NCI-H1105 treated with DMSO at 0.1 percent for 48 hours (cell line): ENCODE measurements around the gene TJP1.
"Not testable (repeated sequence)": the region's sequence is repeated elsewhere in the genome, so short reads cannot be mapped to it uniquely, and the experiment has no call there.

Experiments used
- DNase-seq: peaks from one replicate; lab custom pipeline; 2025; lab: John Stamatoyannopoulos, UW

The TJP1 gene

DNA sequence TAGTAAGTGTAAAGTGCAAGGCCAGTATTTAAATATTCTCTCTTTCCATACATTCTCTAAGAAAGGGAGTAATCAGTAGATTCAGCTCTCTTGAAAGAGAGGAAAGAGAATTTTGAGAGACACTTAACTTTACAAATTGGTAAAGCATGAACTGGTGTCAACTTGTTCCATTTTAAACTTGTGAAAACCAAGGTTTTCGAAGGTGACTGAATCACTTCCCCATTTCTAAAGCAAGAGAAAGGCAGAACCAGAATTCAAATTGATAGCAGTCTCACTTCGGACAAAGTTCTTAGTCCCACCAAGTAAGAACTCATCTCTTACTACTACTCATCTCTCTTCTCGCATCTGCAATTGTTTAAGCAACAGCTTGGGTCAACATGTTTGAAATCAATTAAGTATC is 22.4 kb downstream of the TJP1 start:
- no peak for DNase-seq

GRCh38 chr15:29795610-29796009 is 26.7 kb downstream of the TJP1 start:
- no peak for DNase-seq

DNA sequence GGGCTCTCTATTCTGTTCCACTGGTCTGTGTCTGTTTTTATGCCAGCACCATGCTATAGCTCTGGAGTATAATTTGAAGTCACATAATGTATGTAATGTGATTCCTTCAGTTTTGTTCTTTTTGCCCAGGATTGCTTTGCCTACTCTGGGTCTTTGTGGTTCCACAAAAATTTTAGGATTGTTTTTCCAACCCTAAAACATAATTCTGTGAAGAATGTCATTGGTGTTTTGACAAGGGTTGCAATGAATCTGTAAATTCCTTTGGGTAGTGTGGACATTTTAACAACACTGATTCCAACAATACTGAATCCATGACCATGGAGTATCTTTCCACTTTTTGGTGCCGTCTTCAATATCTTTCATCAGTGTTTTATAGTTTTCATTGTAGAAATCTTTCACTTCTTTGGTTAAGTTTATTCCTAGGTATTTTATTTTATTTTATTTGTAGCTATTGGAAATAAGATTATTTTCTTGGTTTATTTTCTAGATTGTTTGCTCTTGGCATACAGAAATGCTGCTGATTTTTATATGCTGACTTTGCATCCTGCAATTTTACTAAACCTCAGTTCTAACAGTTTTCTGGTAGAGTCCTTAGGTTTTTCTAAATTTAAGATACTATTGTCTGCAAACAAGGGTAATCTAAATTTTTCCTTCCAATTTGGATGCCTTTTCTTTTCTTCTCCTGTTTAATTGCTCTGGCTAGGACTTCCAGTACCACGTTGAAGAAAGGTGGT is 29.7 kb downstream of the TJP1 start:
- no peak for DNase-seq

DNA sequence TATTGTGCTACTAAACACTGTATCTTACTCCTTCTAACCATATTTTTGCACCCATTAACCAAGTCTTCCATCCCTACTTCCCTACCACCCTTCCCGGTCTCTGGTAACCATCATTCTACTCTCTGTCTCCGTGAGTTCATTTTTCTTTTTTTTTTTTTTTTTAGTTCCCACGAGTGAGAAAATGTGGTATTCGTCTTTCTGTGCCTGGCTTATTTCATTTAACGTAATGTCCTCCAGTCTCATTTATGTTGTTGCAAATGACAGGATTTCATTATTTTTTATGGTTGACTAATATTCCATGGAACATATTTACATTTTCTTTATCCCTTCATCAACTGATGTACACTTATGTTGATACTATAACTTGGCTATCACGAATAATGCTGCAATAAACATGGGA is 31.7 kb downstream of the TJP1 start:
- DNase-seq: no peak

DNA sequence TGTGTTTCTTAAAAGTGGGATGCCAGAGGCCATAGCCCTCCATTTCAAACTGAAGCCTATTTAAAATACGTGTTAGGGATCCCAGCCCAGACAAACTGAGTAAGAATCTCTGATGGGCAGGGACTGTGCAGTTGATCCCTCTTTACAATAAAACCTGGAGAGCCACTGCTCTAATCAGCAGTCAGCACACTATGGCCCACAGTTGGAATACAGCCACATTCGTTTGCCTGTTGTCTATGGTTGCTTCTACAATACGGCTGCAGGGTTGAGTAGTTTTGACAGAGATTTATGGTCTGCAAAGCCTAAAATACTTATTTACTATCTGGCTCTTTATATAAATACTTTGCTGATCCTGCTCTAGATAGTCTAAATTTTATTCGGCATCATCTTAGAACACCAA is 32.4 kb downstream of the TJP1 start:
- DNase-seq: no peak

GRCh38 chr15:29788433-29789034 is 33.7 kb downstream of the TJP1 start:
- no peak for DNase-seq

DNA sequence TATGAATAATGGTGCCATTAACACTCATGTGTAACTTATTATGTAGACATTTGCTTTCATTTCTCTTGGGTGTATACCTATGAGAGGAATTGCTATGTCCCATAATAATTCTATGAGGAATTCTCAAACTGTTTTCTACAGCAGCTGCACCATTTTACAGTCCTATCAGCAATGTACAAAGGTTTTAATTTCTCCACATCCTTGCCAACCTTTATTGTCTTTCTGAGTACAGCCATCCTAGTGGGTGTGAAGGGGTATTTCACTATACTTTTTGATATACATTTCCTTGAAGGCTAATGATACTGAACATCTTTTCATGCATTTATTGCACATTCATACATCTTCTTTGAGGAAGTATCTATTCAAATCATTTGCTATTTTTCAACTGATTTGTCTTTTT is 34.5 kb downstream of the TJP1 start:
- no peak for DNase-seq

- DNase-seq: no peak
Measured at GRCh38 chr15:29785642-29786041, 36.6 kb downstream of the TJP1 start.

DNA sequence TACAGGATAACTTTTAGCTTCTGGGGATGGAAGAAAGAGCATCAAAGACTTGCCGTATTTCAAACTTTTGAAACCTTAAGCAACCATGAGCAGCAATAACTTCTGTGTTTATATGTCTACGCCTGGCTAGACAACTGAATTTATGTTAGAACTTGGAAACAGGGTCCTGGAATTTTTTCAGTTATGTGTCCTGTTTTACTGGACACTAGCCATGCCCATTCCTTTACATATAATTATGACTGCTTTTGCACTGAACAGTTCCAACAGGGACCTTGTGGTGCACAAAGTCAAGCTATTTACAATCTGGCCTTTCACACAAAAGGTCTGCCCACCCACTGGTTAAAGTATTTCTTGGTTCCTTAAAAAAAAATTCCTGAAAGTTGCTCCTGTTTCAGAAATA is 37.1 kb downstream of the TJP1 start:
- no peak for DNase-seq

DNA sequence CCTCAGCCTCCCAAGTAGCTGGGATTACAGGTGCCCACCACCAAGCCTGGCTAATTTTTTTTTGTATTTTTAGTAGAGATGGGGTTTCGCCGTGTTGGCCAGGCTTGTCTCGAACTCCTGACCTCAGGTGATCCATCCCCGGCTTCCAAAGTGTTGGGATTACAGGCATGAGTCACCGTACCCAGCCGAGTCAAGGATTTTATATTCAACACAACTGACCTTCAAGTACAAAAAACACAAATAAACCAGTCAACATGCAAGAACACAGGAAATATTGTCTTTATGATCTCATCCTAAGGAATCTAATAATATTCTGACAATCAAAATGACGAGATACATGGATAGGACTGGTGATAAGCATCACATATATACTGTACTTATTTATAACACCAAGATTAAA is 37.9 kb downstream of the TJP1 start:
- DNase-seq: no peak

- DNase-seq: not testable (repeated sequence)
Measured at GRCh38 chr15:29782816-29783215, 39.5 kb downstream of the TJP1 start.

DNA sequence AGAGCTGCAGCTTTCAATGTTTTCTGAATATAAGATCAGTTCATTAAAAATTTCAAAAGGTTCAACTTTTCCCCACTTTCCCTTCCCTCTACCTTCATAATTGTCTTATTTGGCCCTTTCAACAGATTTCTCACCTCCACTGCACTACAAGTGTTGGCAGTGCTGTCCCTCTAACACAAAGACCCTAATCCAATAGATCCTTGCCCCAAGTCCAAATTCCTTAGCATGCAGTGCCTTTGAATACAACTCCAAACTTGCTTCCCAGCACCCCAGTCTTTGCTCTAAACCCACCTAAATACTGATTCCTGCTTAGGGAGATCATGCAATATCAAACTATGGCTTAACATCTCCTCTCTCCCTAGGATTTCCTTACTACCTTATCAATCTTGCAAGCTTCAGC is 43.9 kb downstream of the TJP1 start:
- DNase-seq: no peak

DNA sequence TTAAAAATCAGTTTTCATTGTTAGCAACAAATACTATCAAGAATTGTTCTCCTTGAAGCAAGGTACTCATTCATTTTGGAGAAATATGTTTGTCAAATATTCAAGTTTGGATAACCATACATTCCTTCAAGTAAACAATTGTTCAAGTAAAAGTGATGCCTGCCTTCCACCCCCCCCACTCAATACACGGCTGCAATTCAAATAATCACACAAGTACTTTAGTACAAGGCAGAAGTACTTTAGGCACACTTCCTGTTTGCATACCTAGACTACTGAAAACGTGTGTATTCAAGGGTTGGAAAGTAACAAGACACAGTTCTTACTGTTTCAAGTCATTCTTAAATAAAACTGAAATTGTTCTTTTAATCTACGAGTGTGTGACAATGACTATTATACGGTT is 45.4 kb downstream of the TJP1 start:
- no peak for DNase-seq

DNA sequence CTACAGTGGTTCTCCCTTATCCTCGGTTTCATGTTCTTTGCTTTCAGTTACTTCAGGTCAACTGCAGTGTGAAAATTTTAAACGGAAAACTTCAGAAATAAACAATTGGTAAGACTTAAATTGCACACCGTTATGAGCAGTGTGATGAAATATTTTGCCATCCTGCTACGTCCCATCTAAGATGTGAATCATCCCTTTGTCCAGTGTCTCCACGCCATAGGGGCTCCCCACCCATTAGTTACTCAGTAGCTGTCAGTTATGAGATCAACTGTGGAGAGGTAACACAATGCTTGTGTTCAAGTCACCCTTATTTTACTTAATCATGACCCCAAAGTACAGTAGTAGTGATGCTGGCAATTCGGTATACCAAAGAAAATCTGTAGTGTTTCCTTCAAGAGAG is 47.4 kb downstream of the TJP1 start:
- DNase-seq: no peak

DNA sequence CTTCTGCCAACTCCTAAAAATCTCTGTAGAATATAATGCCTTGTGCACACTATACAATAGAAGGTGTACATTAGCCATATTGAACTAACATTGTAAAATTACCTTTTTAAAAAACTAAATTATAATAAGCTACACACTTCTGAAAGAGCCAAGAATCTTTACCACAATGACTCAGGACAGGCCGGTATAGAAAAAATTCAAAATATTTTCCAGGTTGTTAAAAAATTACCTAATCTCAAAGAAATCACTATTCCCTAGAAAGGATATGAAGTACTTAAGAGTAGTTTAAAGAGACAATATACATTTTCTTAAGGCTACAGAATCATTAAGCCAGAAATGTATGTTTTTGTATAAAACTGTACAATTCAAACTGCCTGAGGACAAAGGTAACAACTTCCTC is 48.5 kb downstream of the TJP1 start:
- no peak for DNase-seq

- DNase-seq: no peak
Measured at GRCh38 chr15:29773000-29773399, 49.3 kb downstream of the TJP1 start.

GRCh38 chr15:29770796-29771195 is 51.5 kb downstream of the TJP1 start:
- DNase-seq: no peak

DNA sequence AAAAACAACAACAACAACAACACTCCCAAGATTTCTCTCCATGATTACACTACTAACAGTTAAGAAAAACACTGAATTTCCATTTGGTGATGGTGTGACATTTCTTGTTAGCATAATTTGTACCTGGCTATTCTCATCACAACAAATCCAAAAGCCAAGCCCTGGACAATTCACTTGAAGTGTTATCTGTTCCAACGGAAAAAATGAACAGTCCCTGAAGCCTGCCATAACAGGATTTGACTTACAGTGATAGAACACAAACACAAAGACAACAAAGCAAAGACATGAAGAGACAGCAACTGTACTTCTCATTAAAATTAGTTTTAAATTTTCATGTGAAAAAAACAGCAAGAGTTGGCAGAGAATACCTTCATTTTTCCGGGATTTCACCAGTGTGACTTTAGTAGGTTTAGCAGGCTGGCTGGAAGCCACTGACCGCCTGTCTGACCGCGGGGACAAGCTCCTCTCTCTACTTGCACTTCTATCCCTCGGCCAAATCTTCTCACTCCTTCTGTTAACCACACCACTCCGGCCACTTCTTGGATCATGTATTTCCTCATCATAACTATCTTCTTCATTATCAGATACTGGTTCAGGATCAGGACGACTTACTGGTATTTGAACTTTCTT is 56.3 kb downstream of the TJP1 start:
- no peak for DNase-seq

DNA sequence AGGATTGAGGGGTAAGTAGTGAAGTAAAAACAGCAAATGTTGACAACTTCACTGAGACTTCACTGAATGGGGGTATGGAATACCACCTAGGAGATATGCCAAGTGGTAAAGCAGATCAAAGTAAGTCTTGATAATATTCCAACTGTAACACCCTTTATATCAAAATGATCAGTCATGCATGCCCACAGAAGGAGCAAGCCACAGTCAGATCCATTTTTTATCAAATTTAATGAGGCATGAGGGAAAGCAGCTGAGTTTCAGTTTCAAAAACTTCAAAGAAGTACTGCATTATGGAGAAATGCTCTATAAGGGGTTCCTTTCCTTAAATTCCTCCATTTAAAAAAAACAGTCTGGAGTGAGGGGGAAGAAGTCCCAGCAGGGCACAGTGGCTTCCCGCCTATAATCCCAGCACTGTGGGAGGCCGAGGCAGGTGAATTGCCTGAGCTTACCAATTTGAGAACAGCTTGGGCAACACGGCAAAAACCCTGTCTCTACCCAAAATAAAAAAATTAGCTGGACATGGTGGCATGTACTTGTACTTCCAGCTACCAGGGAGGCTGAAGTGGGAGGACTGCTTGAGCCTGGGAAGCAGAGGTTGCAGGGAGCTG is 56.9 kb downstream of the TJP1 start:
- no peak for DNase-seq

- no peak for DNase-seq
Measured at GRCh38 chr15:29759596-29759995, 62.7 kb downstream of the TJP1 start.

- DNase-seq: no peak
Measured at GRCh38 chr15:29756358-29757267, 65.7 kb downstream of the TJP1 start.

DNA sequence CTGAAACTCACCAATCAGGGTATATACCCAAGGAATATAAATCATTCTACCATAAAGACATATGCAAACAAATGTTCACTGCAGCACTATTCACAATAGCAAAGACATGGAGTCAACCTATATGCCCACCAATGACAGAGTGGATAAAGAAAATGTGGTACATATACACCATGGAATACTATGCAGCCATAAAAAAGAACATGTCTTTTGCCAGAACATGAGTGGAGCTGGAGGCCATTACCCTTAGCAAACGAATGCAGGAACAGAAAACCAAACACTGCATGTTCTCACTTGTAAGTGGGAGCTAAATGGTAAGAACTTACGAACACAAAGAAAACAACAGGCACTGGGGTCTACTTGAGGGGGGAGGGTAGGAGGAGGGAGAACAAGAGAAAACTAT is 68.3 kb downstream of the TJP1 start:
- not testable (repeated sequence) for DNase-seq
